Measurements from ENCODE around the gene SH3BP4. TPM values are rescaled to one million over a fixed set of nuclear protein-coding genes. Genes with fewer than 3 reads are reported as not detected.

SH3BP4 gene
- total RNA-seq, 1 donor from 2014 or later: 9.6 TPM

DNA sequence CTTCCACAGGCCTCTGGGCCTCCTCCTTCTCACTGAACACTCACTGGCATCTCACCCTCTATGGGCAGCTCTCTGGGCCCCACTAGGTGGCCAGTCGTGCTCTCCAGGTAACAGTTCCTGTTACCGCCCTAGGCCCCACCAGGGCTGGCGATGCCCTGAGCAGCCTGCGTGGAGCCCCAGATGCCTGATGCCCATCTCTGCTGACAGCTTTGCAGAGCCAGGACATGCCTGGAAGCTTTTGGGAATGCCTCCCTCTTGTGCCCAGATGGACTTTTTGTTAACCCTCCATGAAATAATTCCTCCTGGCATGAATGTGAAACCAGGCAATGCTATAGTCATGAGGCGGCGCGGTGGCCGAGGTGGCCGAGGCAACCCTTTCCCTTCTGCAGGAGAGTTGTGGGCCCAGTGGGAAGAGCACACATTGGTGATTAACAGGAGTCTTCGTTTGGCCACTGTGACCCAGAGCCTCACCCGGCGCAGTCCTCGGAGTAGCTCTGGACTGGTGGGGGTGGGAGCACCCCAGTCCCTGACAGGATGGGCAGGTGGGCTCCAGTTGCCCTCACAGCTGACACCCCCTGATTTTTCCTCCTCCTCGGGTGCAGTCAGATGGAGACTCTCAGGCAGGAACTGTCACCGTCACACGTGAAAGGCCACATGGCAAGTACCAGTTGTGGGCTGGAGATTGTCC lies 80.0 kb downstream of the SH3BP4 start:
- TF ChIP-seq, protein P1, sequence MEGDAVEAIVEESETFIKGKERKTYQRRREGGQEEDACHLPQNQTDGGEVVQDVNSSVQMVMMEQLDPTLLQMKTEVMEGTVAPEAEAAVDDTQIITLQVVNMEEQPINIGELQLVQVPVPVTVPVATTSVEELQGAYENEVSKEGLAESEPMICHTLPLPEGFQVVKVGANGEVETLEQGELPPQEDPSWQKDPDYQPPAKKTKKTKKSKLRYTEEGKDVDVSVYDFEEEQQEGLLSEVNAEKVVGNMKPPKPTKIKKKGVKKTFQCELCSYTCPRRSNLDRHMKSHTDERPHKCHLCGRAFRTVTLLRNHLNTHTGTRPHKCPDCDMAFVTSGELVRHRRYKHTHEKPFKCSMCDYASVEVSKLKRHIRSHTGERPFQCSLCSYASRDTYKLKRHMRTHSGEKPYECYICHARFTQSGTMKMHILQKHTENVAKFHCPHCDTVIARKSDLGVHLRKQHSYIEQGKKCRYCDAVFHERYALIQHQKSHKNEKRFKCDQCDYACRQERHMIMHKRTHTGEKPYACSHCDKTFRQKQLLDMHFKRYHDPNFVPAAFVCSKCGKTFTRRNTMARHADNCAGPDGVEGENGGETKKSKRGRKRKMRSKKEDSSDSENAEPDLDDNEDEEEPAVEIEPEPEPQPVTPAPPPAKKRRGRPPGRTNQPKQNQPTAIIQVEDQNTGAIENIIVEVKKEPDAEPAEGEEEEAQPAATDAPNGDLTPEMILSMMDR (IDR thresholded peaks at IDR 0.05; ENCODE audit: borderline replicate concordance): no peak
- no peak overlapping the region for H3K4me3 ChIP-seq
- no peaks in the 10 kb centered on the region for H3K27me3 ChIP-seq (ENCODE audit: low read depth)
- H3K9me3 ChIP-seq (replicated peaks): no peaks in the 10 kb centered on the region
- DNase-seq: no peak
- peaks cover 14% of the 10 kb centered on the region for H3K36me3 ChIP-seq
- no peak overlapping the region for H3K27ac ChIP-seq (replicated peaks)
- intact Hi-C loops (cut with micrococcal nuclease): no loop called here
- H3K4me1 ChIP-seq: peaks cover 25% of the 10 kb centered on the region

GRCh38 chr2:235032466-235032865 lies 80.6 kb downstream of the SH3BP4 start:
- Histone ChIP-seq H3K4me1 (peaks cover 18% of the 10 kb centered on the region), H3K4me3 (no peak overlapping the region), H3K36me3 (peaks cover 14% of the 10 kb centered on the region), H3K27ac (replicated peaks) (no peak overlapping the region), H3K9me3 (replicated peaks) (no peaks in the 10 kb centered on the region), H3K27me3 (ENCODE audit: low read depth) (no peaks in the 10 kb centered on the region)
- DNase-seq: no peak
- TF ChIP-seq, protein P1 (IDR thresholded peaks at IDR 0.05; ENCODE audit: borderline replicate concordance): no peak
- intact Hi-C loops (cut with micrococcal nuclease): no loop called here

GRCh38 chr2:235032949-235033348 lies 81.1 kb downstream of the SH3BP4 start:
- Histone ChIP-seq H3K4me3 (no peak overlapping the region), H3K36me3 (peaks cover 14% of the 10 kb centered on the region), H3K27ac (replicated peaks) (no peak overlapping the region), H3K4me1 (peaks cover 14% of the 10 kb centered on the region), H3K9me3 (replicated peaks) (no peaks in the 10 kb centered on the region), H3K27me3 (ENCODE audit: low read depth) (no peaks in the 10 kb centered on the region)
- DNase-seq: no peak
- intact Hi-C loops (cut with micrococcal nuclease): no loop called here
- TF ChIP-seq, protein P1 (IDR thresholded peaks at IDR 0.05; ENCODE audit: borderline replicate concordance): no peak

DNA sequence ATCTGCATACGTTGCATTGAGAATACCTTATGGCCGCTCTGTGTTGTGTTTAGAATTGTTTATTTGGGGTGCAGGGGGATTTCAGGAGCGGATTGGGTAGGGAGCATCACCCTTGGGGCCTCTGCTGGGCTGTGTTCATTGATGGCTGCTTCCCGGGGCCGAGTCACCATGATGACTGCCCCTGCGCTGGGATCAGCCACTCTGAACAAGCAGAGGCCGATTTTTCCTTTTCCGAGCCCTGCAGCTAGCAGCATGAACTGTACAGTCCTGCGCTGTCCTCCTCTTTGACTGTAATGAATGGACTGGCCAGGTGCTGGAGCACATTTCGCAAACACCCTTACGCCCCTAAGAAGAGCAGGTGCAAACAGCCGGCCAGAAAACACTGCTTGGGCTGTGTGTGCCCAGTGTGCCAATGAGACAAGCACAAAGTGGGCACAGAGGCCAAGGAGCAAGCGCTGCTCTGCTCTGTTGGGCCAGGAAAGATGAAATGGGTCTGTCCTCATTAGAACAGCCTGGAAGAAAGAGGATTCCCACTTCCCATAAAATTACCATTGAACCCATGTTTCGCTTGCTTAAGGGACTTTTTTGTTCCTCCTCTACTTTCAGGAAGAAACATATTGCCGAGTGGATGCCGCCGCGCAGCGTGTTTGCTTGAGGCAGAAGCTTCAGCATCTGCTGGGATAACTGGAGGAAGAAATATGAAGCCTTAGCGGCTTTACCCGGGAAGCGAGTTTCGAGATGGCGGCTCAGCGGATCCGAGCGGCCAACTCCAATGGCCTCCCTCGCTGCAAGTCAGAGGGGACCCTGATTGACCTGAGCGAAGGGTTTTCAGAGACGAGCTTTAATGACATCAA lies 82.7 kb downstream of the SH3BP4 start:
- no peaks in the 10 kb centered on the region for H3K9me3 ChIP-seq (replicated peaks)
- no peak overlapping the region for H3K27ac ChIP-seq (replicated peaks)
- TF ChIP-seq, protein P1 (IDR thresholded peaks at IDR 0.05; ENCODE audit: borderline replicate concordance): no peak
- H3K27me3 ChIP-seq (ENCODE audit: low read depth): no peaks in the 10 kb centered on the region
- no peak for DNase-seq
- peaks cover 14% of the 10 kb centered on the region for H3K36me3 ChIP-seq
- intact Hi-C loops (cut with micrococcal nuclease): no loop called here
- H3K4me1 ChIP-seq: peaks cover 8% of the 10 kb centered on the region
- no peak overlapping the region for H3K4me3 ChIP-seq

DNA sequence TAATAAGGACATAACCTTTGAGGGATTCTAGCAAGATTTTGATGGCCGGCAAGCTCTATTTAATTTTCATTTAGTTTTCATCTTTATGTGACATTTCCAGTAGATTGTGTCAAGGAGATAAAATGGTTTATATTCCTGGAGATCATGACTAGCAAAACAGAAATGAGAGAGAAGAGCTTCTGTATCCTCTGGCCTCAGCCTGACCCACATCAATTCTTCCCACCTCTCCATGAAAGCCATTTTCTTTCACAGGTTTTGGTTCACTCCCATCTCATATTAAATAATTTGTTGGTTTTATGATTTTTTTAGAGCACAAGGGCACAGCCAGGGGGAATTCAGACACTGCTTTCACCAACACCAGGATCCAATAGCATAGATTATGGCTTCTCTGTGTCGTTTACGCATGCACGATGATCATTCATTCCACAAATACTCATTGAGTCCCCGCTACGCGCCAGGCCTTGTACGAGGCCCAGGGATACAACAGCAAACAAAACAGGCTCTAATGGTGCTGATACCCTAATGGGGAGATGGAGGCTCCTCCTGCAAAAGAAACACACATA lies 85.9 kb downstream of the SH3BP4 start:
- peaks cover 37% of the 10 kb centered on the region for H3K36me3 ChIP-seq

More for the DNA sequence above, 85.9 kb downstream of the SH3BP4 start:
- H3K27ac ChIP-seq (replicated peaks): no peak overlapping the region
- H3K4me1 ChIP-seq: no peaks in the 10 kb centered on the region
- intact Hi-C loops (cut with micrococcal nuclease): no loop called here
- no peak overlapping the region for H3K4me3 ChIP-seq
- no peak for DNase-seq
- H3K27me3 ChIP-seq (ENCODE audit: low read depth): no peaks in the 10 kb centered on the region
- H3K9me3 ChIP-seq (replicated peaks): no peaks in the 10 kb centered on the region
- TF ChIP-seq, protein P1 (IDR thresholded peaks at IDR 0.05; ENCODE audit: borderline replicate concordance): no peak
